PC-3 (cell line): ENCODE measurements around the gene MGAT5. TPM values are rescaled to one million over a fixed set of nuclear protein-coding genes. Genes with fewer than 3 reads are reported as not detected.

Source experiments
- ATAC-seq: fragments of 200-7000 bp; cut with Tn5 transposase; 2 replicates; pipeline ENCODE4 v1.9.1; 2020; ENCODE audit warnings: mild to moderate bottlenecking, moderate library complexity
- BruUV-seq: library from RNA; stranded (reverse); fragments of 400-500 nt; replicated peaks from 2 replicates; lab custom pipeline; 2021; lab: Mats Ljungman, UMichigan
- CTCF ChIA-PET: fragments of 300-600 bp; sonication (Branson Sonifier 250); formaldehyde crosslinking; loops from one replicate; lab custom pipeline; 2022; ENCODE audit warnings: antibody characterized with exemption; lab: Charles Lee
- POLR2A ChIA-PET: fragments of 300-600 bp; sonication (Branson Sonifier 250); formaldehyde crosslinking; loops from one replicate; lab custom pipeline; 2022; ENCODE audit warnings: antibody characterized with exemption; ENCODE audit not compliant: unreplicated experiment; lab: Charles Lee
- DNase-seq: peaks from one replicate; pipeline ENCODE4 v3.0.0-alpha.2; 2015
- H2AFZ ChIP-seq: fragments of 300-600 bp; sonication (generic); 2 replicates; pipeline ENCODE4 v1.6.0; 2016; ENCODE audit warnings: antibody characterized with exemption, low read length
- H3F3A ChIP-seq: fragments of 300-600 bp; sonication (generic); one replicate; pipeline ENCODE4 v1.6.0; 2017; ENCODE audit warnings: antibody characterized with exemption, low read length, control low read depth, mild to moderate bottlenecking; ENCODE audit not compliant: unreplicated experiment
- H3K27ac ChIP-seq: fragments of 300-600 bp; sonication (generic); 2 replicates; pipeline ENCODE4 v1.5.1; 2016; ENCODE audit warnings: mild to moderate bottlenecking, low read length
- H3K27me3 ChIP-seq: fragments of 300-600 bp; sonication (generic); 2 replicates; pipeline ENCODE4 v1.6.1; 2016; ENCODE audit warnings: low read length, mixed read lengths
- H3K36me3 ChIP-seq: fragments of 300-600 bp; sonication (generic); 2 replicates; pipeline ENCODE4 v1.6.1; 2016; ENCODE audit warnings: low read depth, mixed run types, low read length, mixed read lengths
- H3K4me1 ChIP-seq: fragments of 300-600 bp; sonication (generic); 2 replicates; pipeline ENCODE4 v1.5.1; 2016; ENCODE audit warnings: low read length; ENCODE audit not compliant: insufficient read depth
- H3K4me2 ChIP-seq: fragments of 300-600 bp; sonication (generic); 2 replicates; pipeline ENCODE4 v1.6.0; 2016; ENCODE audit warnings: low read length
- H3K4me3 ChIP-seq: fragments of 300-600 bp; sonication (generic); 2 replicates; pipeline ENCODE4 v1.5.1; 2016; ENCODE audit warnings: mild to moderate bottlenecking, low read length, mixed read lengths
- H3K79me2 ChIP-seq: fragments of 300-600 bp; sonication (generic); 2 replicates; pipeline ENCODE4 v1.6.1; 2017; ENCODE audit warnings: low read length, mixed read lengths
- H3K9ac ChIP-seq: fragments of 300-600 bp; sonication (generic); 2 replicates; pipeline ENCODE4 v1.6.0; 2016; ENCODE audit warnings: mild to moderate bottlenecking, low read length
- H3K9me2 ChIP-seq: fragments of 300-600 bp; sonication (generic); replicated peaks from 2 replicates; pipeline ENCODE4 v1.6.1; 2016; ENCODE audit warnings: mixed run types, low read length, mixed read lengths
- H3K9me3 ChIP-seq: fragments of 300-600 bp; sonication (generic); 2 replicates; pipeline ENCODE4 v1.6.1; 2016; ENCODE audit warnings: low read length, mixed read lengths
- H4K20me1 ChIP-seq: fragments of 300-600 bp; sonication (generic); 2 replicates; pipeline ENCODE4 v1.6.1; 2016; ENCODE audit warnings: low read length, mixed read lengths
- EZH2 ChIP-seq: fragments of 300-600 bp; sonication (generic); IDR thresholded peaks from one replicate; pipeline ENCODE4 v1.6.1; 2017; ENCODE audit warnings: antibody characterized with exemption, mild to moderate bottlenecking, low read length; ENCODE audit not compliant: unreplicated experiment
- EZH2phosphoT487 ChIP-seq: fragments of 300-600 bp; sonication (generic); IDR thresholded peaks from 2 replicates; pipeline ENCODE4 v1.6.1; 2018; ENCODE audit warnings: mild to moderate bottlenecking, antibody characterized with exemption, low read length, borderline replicate concordance
- intact Hi-C: fragments of 100-400 bp; cut with micrococcal nuclease; formaldehyde crosslinking; loops from 2 replicates; pipeline ENCODE4 v1.9.0; 2023
- total RNA-seq: library from RNA; depleted of rRNA; stranded (reverse); fragments of >200 nt; gene quantifications from 2 replicates; pipeline ENCODE4 v1.2.3, GENCODE V29; 2014
- TF ChIP-seq, protein P1 (sequence below): fragments of 300-600 bp; sonication (generic); conservative IDR thresholded peaks from 2 replicates; pipeline ENCODE4 v1.5.1; 2017; ENCODE audit warnings: antibody characterized with exemption, low read depth, mild to moderate bottlenecking, low read length

The MGAT5 gene
- total RNA-seq, 1 experiment from 2014 or later = 33.8 TPM

DNA sequence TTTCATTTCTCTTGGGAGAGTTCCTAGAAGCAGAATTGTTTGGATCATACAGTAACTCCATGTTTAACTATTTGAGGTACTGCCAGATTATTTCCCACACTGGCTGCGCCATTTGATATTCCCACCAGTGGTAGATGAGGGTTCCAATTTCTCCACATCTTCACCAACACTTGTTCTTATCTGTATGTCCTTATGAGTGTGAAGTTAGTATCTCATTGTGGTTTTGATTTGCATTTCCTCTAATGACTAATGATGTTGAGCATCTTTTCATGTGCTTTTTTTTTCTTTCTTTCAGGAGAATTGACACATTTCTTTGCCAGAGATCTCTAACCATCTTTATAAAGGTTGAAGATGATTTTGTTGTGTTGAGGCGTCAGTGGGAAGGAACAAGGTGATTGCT lies 4.1 kb upstream of the MGAT5 start:
- ATAC-seq = no peak
- Histone ChIP-seq H3K9me3 (no peaks in the 10 kb centered on the region), H3K9me2 (no peaks in the 10 kb centered on the region), H3K4me1 (no peaks in the 10 kb centered on the region; the same call in 1 of the 2 replicates), H3K4me2 (no peak overlapping the region), H3K9ac (no peak overlapping the region), H3K27me3 (no peaks in the 10 kb centered on the region), H3K36me3 (no peaks in the 10 kb centered on the region; the same call in 1 of the 2 replicates), H3K4me3 (no peak overlapping the region), H3K79me2 (0 out of 2 replicates have a peak, but pooled peaks cover 4% of the 10 kb centered on the region), H4K20me1 (no peaks in the 10 kb centered on the region), H3F3A (no peaks in the 10 kb centered on the region), H3K27ac (no peak overlapping the region), H2AFZ (no peak overlapping the region)
- TF ChIP-seq EZH2 (no peak), EZH2phosphoT487 (no peak)
- no peak for DNase-seq
- intact Hi-C loops = loop anchor here (5.0 kb wide), 1 partner anchor 163 kb away; no protein-coding TSS in a partner anchor
- POLR2A ChIA-PET = no interaction called here
- CTCF ChIA-PET = no interaction called here
- BruUV-seq = no TSS peak

DNA sequence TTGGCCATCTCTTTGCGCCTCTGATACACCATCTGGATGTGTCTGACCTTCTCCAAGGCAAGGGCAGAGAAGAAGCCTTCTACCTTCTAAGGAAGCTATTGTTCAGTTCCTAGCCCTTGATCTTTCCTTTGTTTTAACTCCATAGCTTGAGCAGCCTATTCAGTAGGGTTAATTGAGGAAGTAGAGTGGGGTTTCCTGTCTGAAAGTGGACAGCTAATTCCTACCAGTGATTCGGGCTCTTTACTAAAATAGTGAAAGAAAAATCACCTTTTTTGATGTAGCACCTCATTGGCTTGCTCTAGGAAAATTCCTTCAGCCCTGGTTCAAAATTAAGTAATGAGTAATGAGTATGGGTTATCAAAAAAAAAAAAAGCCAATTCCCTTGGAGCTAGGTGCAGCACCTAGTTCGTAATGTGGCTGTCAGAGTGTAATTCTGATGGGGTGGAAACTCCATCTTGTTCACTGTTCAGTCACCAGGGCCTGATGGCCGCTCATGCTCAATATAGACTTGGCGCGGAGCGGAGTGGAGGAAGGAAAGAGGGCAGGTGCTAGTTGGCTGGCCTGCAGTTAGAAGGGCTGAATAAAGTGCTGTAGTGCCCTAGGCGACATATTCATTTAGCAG lies 2.9 kb upstream of the MGAT5 start:
- Histone ChIP-seq H3K27me3 (no peaks in the 10 kb centered on the region), H3K4me1 (no peaks in the 10 kb centered on the region; the same call in 1 of the 2 replicates), H2AFZ (no peak overlapping the region), H3K9me3 (no peaks in the 10 kb centered on the region), H3K9me2 (no peaks in the 10 kb centered on the region), H3K36me3 (no peaks in the 10 kb centered on the region; the same call in 1 of the 2 replicates), H3K27ac (no peak overlapping the region), H3K79me2 (0 out of 2 replicates have a peak, but pooled peaks cover 4% of the 10 kb centered on the region), H4K20me1 (no peaks in the 10 kb centered on the region), H3F3A (no peaks in the 10 kb centered on the region), H3K4me3 (no peak overlapping the region), H3K4me2 (no peak overlapping the region), H3K9ac (no peak overlapping the region)
- ATAC-seq = no peak
- TF ChIP-seq, protein P1, sequence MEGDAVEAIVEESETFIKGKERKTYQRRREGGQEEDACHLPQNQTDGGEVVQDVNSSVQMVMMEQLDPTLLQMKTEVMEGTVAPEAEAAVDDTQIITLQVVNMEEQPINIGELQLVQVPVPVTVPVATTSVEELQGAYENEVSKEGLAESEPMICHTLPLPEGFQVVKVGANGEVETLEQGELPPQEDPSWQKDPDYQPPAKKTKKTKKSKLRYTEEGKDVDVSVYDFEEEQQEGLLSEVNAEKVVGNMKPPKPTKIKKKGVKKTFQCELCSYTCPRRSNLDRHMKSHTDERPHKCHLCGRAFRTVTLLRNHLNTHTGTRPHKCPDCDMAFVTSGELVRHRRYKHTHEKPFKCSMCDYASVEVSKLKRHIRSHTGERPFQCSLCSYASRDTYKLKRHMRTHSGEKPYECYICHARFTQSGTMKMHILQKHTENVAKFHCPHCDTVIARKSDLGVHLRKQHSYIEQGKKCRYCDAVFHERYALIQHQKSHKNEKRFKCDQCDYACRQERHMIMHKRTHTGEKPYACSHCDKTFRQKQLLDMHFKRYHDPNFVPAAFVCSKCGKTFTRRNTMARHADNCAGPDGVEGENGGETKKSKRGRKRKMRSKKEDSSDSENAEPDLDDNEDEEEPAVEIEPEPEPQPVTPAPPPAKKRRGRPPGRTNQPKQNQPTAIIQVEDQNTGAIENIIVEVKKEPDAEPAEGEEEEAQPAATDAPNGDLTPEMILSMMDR = no peak
- CTCF ChIA-PET = interaction anchor here (0.6 kb wide), 1 partner anchor 161 kb away, joined by 3 read pairs; no protein-coding TSS in a partner anchor
- POLR2A ChIA-PET = no interaction called here
- DNase-seq = no peak
- intact Hi-C loops = no loop called here
- BruUV-seq = no TSS peak

DNA sequence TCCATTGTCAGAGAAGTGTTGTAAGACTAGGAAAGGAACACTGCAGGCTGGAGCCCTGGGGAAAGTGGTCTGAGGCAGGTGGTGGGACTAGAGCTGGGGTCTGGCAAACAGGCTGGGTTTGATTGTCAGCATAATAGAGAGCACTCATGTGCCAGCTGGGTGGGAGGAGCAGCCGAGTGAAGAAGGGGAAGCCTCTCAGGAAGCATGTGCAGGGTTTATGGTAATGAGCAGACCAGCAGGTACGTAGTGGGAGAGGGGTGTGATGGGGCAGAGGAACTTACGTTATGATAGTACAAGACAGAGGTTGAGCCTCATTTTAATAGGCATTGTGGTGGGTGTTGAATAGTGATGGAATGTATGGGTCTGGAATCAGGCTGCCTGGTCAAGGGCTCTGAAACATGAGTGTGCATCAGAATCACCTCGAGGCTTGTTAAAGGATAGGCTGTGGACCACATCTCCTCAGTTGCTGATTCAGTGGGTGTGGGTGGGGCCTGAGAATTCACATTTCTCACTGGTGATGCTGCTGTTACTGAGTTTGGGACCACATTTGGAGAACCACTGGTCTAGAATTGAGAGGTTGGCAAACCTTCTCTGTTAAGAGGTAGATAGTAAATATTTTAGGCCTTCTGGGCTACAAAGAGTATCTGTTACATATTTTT lies 1.7 kb upstream of the MGAT5 start:
- Histone ChIP-seq H2AFZ (no peak overlapping the region), H3K4me2 (no peak overlapping the region), H3K9me3 (no peaks in the 10 kb centered on the region), H3K9ac (no peak overlapping the region), H3K27me3 (no peaks in the 10 kb centered on the region), H4K20me1 (no peaks in the 10 kb centered on the region), H3K4me3 (no peak overlapping the region), H3K27ac (no peak overlapping the region), H3F3A (no peaks in the 10 kb centered on the region), H3K36me3 (no peaks in the 10 kb centered on the region; the same call in 1 of the 2 replicates), H3K9me2 (no peaks in the 10 kb centered on the region), H3K4me1 (no peaks in the 10 kb centered on the region; the same call in 1 of the 2 replicates), H3K79me2 (no peaks in the 10 kb centered on the region)
- BruUV-seq = no TSS peak
- intact Hi-C loops = no loop called here
- POLR2A ChIA-PET = no interaction called here
- CTCF ChIA-PET = no interaction called here
- TF ChIP-seq, protein P1 = no peak
- no peak for TF ChIP-seq EZH2phosphoT487
- no peak for TF ChIP-seq EZH2
- no peak for DNase-seq
- peak; percentile 20; the same call in 1 of the 2 replicates for ATAC-seq
